HG02678 (cell line): Measurements from ENCODE around the gene MYLK.

Experiments
- ATAC-seq: cut with Tn5 transposase; IDR thresholded peaks from one replicate; pipeline ENCODE4 v1.9.1; 2021; ENCODE audit warnings: mild to moderate bottlenecking, moderate library complexity; ENCODE audit not compliant: unreplicated experiment

MYLK gene

DNA sequence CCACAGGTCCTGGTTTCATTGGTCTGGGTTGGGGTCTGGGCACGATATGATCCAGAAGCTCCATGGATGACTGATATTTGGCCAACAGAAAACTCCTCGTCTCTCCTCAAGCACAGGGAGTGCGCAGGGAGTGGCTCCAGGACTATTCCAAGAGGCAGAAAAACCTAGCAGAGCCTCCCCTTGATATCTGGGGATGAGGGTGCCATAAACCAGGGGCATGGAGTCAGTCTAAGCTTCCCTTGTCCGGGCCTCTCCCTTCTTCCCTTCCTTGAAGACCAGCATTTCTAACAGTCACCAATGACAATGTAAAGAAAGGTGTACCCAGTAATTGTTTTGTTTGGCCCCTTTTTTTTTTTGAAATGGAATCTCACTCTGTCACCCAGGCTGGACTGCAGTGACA lies 199.9 kb downstream of the MYLK start:
- ATAC-seq: no peak

DNA sequence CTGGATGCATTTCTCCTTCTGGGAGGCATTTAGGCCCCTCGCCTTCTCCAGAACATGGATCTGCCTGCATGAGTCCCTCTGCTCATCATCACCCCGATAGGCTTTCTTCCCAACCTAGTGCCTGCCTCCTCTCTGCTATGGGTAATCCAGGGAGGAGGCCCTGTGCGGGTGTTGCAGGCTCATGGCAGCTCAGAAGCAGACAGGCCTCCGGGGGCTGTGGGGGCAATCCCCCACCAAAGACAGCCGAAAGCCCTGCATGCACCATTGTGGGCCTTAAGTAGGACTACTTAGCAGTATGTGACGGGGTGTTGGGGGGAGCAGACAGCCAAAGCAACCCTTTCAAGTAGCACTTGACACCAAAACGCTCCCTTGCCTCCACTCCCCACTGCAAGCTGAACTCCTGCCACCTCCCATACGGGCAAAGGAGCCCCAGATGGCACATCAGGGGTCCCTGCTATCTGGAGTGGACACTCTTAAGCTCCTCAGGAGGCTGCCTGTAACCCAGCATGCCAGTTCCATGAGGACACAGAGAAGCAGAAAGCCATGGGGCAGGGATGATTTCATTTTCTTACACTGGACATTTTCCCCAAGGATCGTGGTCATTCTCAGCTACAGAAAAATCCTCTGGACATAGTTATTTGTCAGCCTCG lies 200.5 kb downstream of the MYLK start:
- no peak for ATAC-seq

DNA sequence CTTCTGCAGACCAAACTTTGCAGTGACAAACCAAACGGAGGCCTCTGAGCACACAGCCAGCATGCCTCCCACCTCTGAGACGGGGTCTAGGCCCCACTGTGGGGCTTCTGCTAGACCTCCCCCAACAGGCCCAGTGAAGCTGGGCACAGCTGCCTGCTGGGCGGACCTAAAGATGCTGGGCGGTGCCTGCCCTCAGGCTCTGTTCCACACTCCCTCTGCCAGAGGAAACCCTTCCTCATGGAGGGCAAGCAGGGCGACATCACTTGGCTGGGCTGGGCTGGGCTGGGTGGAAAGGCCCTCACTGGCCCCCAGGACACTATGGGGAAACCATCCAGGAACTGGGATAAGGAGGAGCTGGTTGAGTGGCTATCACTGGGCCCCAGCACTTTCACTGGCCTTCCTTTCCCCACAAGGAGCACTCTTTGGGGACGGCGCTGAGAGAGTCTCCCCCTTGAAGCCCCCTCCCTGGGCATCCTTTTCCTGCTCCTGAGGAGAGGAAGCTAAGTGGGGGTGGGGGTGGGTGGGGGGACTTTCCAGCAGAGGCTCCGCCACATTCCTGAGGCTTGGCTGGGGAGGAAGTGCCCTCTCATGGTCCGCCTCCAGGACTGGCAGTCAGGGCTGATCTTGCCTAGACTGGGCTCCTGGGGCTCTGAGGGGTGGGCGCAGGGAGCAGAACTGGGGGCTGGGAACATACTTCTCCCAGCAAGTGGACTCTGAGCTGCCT lies 201.2 kb downstream of the MYLK start:
- ATAC-seq: no peak

DNA sequence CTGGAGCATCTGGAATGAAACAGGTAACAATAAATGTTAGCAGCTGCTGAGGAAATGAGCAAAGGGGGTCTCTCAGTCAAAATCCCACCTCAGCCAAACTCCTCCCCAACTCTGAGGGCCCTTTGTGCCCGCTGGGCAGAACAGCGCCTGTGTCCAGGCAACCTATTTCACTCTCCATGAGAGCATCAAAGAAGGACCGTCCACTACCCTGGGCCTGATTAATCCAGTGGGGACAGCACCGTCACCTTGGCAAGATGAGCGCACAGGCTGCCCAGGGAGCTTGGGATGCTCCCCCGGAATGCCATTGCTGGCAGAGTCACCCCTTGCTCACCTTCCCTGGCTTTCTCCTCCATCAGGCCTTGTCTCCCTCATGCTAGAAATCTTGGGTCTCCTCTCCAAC lies 201.8 kb downstream of the MYLK start:
- ATAC-seq: no peak

DNA sequence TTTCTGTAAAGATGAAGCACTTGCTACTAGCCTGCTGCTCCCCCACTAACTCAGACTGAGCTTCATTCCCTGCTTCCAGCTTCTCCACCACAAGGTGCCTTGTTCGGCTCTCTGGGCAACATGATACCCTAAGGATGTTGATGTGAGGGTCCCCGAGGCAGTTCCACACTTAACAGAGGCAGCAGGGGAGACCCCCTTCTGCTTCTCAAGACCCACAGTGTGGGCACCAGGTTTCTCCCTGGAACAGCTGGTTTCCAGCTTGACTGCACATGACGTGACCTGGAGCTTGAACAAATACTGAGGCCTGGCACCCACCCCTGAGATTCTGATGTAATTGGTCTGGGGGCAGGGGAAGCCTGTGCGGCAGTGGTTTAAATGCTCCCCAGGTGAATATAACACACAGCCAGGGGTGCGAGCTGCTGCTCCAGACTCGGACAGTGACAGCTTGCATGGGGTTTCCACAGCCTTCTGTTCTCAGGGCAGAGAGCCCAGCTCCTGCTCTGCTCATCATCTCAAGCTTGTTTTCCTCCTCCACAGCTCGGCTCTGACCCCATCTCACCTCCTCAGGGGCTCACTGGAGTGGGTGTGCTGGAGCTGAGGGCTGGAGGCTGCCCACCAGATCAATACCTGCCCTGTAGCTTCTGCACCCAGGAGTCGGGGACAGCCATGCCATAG lies 204.3 kb downstream of the MYLK start:
- ATAC-seq: no peak

DNA sequence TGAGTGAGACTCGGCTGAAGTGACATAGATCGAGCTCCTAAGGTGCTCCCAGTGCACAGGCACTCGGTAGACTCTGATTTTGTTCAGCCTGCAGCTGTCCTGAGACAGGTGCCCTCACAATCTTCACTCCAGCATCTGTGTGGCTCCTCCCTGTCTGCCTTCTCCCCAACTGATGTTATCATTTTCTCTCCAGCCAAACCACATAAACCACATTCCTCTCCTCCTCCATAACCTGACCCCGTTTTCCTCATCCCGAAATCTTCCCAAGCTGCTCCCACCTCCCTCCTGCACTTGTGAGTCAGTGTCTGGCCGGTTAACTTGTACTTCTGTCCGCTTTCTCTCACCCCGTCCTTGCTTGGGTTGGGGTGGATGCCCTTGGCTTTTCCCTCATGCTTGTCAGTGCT lies 206.0 kb downstream of the MYLK start:
- no peak for ATAC-seq

DNA sequence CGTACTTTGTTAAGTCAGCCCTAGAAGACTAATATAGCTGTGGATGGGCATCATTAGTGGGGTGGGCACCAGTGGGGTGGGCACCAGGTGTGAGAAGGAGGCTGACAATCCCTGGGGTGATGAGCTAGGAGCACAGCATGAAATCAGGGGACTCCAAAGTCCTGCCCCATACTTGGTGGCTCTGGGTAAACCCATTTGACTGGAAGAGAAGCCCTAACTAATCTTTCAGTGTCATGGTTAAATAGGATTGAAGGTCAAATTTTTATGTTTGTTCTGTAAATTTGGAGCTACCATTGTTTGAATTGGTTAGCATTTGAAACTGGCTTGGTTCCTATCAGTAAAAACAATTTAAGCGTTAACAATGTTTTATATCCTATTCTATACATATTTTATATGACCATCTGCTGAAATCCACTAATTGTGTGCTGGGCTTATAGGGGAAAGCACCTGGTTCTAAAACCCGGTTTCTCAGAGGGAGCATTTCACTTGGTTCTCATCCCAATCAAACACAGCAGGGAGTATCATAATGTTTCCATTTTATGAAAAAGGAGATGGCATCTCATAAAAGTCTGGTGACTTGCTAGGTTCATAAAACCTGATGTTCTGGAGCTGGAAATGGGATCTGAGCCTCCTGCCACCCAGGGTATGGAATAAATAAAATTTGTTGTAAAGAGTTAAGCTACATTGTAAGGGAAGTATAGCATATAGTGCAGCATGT lies 211.5 kb downstream of the MYLK start:
- no peak for ATAC-seq

DNA sequence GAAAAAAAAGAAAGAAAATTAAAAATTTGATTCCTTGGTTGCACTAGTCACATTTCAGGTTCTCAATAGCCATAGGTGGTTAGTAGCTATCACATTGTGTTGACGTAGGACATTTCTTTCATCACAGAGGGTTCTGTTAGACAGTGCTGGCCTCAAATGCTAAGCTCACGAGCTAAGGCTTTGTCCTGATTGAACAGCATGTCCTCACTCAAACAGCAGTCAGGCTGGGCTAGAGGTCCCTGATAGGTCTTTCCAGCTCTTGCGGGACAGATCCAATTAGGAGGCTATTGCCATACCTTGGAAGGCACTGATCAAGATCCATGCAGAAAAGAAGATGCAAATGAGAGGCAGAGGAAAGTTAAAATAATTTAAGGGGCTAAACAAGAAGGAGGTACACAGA lies 213.4 kb downstream of the MYLK start:
- ATAC-seq: no peak

DNA sequence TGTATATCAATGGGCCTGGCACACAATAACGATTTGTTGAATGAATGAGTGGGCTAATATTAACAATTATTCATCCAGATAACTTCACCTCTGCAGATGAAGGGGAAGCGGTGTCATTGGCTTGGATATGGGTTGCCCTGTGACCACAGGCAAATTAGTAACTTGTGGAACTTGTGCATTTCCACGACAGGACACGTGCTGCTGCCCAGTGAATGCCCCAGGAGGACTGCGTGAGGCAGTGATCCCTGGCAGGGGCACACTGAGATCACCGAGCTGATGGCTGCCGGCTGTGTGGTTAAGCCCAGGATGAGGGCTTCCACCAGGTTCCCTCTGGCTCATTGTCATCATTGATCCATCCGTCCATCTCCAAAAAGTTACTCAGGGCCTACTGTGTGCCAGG lies 215.2 kb downstream of the MYLK start:
- no peak for ATAC-seq

DNA sequence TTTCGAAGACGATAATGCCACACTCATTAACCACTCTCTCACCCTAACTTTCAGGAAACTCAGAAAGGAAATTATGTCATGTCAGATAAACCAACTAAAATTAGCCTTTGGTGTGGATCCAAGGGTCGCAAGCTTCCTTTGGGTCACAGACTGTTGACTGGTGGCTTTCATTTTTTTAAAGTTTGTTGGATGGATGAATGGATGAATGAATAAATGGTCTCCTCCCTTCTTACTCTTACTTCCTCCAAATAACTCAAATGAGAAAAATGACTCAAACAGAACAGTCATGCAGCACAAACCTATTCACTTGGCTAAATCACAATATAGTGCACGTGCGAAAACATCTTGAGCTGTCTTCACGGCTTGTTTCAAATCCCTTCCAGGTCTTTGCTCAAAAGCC lies 216.3 kb downstream of the MYLK start:
- ATAC-seq: no peak

DNA sequence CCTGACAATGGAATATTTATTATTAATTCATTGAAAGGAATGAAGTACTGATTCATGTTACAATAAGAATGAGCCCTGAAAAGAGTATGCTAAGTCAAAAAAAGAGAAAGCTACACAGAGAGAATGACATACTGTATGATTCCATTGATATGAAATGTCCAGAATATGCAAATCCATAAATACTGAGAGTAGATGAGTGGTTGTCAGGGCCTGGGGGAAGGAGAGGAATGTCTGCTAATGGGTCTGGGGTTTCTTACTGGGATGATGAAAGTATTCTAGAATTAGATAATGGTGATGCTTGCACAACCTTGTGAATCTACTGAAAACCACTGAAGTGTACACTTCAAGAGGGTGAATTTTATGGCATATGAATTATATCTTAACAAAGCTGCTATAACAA lies 219.4 kb downstream of the MYLK start:
- ATAC-seq: no peak

DNA sequence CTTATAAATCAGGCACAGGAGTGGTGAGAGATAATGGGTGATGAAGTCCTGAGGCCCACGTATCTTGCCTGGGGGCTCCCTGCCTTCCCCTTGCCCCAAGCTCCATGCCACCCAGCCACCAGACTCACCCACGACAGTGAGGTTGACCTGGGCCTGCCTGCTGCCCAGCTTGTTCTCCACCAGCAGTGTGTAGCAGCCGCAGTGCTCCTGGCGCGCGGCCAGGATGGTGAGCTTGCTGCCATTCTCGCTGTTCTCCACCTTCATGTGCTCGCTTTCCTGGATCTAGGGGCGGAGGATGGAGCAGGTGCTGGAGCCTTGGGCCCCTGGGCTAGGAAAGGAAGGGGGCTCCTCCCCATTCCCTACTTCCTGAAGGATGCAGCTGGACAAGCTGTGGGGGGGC lies 220.2 kb downstream of the MYLK start:
- ATAC-seq: no peak

DNA sequence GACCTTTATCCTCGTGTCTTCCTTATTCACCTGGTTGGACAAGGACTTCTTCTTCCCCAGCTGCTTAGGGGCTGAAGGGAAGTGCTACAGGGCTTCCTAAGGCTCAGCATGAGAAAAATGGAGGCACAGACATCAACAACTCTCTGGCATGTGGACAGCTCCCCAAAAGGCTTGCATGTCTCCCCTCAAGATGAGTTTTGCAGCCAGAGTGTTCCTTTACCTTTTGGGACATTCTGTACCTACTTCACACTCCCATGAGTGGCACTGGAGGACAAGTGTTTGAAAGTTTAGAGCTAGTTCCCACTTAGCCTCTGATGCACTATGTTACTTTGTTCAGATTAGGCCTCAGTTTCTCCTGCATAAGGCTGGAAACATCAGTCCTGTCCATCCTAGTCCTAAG lies 222.2 kb downstream of the MYLK start:
- no peak for ATAC-seq

DNA sequence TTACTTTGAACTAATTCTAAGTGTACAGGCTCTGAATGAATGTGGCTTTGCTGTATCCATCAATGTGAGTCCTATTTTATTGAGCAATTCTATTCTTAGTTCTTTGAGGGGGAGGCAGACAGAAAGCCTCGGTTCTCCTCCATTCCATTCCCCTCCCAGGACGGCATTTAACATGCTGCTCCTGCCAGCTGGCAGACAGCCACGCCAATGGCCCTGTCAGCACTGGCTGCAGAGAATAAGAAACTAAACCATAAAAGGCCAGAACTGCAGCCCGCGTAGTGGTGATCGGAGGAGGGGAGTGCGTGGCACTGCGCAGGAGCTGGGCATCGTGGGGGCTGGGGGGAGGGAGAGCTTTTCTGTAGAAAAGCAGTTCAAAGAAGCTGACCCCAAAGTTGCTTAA lies 223.2 kb downstream of the MYLK start:
- ATAC-seq: no peak

DNA sequence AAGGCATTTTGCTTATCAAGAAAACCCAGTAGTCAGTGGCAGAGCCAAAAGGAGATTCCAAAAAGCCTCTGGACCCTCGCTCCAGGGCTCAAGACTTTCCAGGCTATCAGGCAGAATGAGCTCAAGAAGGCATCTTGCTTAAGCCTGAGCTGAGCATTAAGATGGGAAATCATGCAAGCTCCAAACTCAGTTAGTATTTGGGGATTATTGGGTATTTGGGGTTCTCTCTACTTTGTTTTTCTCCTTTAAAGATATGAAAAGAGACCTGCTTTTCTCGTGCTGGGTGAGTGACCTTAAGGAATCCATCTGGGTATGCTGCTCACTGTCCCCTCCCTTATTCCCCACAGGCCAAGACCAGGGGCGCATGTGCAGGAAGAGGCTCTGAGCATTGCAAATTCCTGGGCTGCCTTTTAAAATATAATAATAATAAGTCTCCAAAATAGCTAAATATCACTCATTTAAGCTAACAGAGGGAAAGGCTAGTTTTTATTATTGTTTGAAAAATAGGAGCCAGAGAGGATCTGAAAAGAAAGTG lies 223.9 kb downstream of the MYLK start:
- ATAC-seq: no peak

DNA sequence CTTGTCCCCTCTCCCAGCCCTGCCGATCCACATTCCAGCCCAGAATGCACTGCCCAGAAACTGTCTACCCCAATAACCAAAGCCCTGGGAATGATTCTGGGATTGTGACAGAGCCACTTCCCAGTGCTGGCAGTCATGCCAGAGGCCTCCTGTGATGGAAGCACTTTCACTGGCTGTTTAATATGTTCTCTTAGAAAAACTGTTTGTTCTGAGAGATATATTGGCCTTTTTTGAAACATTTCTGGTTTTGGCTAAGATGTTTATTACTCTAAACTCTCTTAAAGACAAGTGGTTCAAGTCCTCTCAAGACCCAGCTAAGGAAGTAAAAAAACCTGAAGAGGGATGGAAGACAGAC lies 225.3 kb downstream of the MYLK start:
- ATAC-seq: no peak

DNA sequence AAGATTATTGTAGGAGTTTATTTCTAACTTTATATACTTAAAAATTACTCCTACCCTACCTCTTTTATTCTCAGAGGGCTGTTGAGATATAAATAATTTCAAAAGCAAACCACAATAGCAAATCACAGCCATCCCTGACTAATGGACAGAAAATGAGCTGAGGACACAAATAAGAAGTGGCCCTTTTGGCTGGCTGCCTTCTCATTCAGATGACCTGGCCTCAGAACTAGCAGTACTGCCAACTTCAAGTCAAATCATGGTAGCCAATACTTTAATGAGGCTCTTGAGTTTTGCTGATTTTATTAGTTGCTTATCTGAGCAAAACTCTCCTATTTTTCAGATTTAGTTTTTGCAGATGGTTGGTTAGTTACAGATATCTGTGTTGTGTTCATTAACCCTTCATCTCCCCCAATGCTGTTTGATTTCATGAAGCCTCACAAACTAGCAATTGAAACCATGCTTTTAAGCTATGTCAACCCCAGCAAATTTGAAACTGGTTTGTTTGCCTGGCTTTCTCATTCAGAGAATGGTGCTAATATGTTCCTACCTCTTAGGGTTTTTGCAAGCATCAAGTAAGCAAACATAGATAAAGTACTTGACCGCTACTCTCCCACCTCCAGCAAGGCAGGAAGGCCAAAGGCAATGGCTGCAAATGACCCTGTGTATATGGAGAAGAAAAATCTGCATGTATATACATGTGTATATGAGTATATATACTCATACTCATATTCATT lies 225.8 kb downstream of the MYLK start:
- ATAC-seq: no peak

DNA sequence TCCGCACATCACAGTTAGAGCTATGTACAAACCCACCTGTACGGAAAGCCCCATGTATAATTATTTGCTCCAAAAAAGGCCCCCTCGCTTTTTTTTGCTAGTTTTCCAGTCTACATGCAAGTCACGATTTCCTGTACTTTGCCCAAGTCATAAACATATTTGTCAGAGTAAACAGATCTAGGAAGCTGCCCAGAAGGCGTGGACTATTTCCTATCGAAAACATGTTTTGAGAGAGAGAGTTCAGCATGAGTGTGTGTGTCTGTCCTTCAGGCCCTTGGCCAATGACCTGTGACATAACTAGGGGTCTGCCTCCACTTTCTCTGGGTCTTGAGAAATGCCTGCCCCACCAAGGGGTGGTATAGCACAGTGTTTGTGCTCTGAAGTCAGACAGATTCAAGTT lies 226.6 kb downstream of the MYLK start:
- ATAC-seq: no peak

DNA sequence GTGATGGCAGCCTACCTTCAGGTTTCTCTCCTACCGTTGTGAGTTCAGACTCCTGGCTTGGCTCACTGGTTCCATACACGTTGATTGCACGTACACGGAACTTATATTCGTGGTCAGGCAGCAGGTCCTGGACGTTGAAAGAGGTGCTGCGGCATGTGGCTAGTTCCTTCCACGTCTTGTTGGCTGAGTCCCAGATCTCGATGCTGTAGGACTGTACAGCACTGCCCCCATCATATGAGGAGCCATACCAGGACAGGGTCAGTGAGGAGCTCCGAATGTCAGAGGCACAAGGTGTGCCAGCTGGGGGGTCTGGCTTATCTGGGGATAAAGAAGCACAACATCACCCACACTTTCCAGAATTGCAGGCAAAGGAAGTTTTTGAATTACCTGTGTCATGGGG lies 227.0 kb downstream of the MYLK start:
- no peak for ATAC-seq

DNA sequence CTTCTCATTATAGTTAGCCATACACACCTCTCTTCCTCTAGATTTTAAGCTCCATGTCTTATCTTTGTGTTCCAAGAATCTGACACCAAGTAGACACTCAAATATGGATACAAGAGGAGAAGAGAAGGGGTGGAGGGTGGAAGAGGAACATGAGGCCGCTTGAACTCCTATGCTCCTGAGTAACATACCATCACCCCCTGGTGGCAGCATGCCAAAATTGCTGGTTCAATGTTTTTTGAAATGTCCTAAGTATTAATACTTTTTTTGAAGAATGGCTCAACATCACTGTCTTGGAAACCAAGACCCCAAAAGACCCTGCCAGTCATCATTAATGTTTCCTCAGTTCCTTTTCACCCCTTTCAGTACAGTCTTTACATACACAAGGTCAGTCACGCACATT lies 227.4 kb downstream of the MYLK start:
- ATAC-seq: no peak

DNA sequence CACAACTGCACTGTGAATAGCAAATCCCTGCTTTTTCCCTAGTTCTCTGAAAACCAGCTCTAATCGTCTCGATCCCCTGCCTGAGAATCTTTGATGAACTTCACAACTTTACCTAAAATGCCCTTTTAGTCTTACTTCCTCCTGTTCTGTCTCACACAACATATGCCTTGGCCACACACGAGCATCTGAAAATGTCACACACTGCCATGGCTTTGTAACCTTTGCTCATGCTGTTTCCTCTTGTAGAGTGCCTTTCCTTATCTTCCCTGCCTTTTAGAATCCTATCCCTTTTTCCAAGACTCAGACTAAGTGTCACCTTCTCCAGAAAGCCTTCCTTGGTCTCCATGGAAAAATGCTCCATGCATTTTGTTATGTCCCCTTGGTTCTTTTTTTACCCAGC lies 227.9 kb downstream of the MYLK start:
- ATAC-seq: no peak
